DOHH2 (cell line): ENCODE data around the gene JARID2.

Experiments
- H3F3A ChIP-seq: fragments of 200-600 bp; sonication (generic), shearing (Covaris generic); 2 replicates; pipeline ENCODE4 v1.6.0; 2016; ENCODE audit warnings: antibody characterized with exemption, mild to moderate bottlenecking; ENCODE audit not compliant: control insufficient read depth, insufficient read depth
- H3K27ac ChIP-seq: fragments of 200-600 bp; sonication (generic); 2 replicates; pipeline ENCODE4 v1.5.1; 2014; ENCODE audit warnings: low read depth, mild to moderate bottlenecking, low read length, moderate library complexity
- H3K27me3 ChIP-seq: fragments of 200-600 bp; sonication (generic); 2 replicates; pipeline ENCODE4 v1.6.1; 2014; ENCODE audit warnings: mild to moderate bottlenecking, low read length, mixed read lengths; ENCODE audit not compliant: control insufficient read depth
- H3K36me3 ChIP-seq: fragments of 200-600 bp; sonication (generic); 2 replicates; pipeline ENCODE4 v1.6.1; 2014; ENCODE audit warnings: mild to moderate bottlenecking, low read length, moderate library complexity, mixed read lengths; ENCODE audit not compliant: control insufficient read depth
- H3K4me1 ChIP-seq: fragments of 200-600 bp; sonication (generic); 2 replicates; pipeline ENCODE4 v1.6.1; 2014; ENCODE audit warnings: mild to moderate bottlenecking, low read length, mixed read lengths; ENCODE audit not compliant: control insufficient read depth
- H3K4me2 ChIP-seq: fragments of 200-600 bp; sonication (generic); 2 replicates; pipeline ENCODE4 v1.6.0; 2014; ENCODE audit warnings: mild to moderate bottlenecking, low read length, moderate library complexity
- H3K4me3 ChIP-seq: fragments of 200-600 bp; sonication (generic); 2 replicates; pipeline ENCODE4 v1.5.1; 2014; ENCODE audit warnings: mild to moderate bottlenecking, low read length, mixed read lengths
- H3K79me2 ChIP-seq: fragments of 200-600 bp; sonication (generic); 2 replicates; pipeline ENCODE4 v1.6.1; 2014; ENCODE audit warnings: mild to moderate bottlenecking, low read length, mixed read lengths; ENCODE audit not compliant: control insufficient read depth
- H3K9me2 ChIP-seq: fragments of 200-600 bp; sonication (generic); replicated peaks from 2 replicates; pipeline ENCODE4 v1.6.1; 2014; ENCODE audit warnings: mild to moderate bottlenecking, low read length, mixed read lengths; ENCODE audit not compliant: control insufficient read depth
- H3K9me3 ChIP-seq: fragments of 200-600 bp; sonication (generic); 2 replicates; pipeline ENCODE4 v1.6.1; 2014; ENCODE audit warnings: antibody characterized with exemption, low read length, mixed read lengths; ENCODE audit not compliant: control insufficient read depth, insufficient read depth
- H4K20me1 ChIP-seq: fragments of 200-600 bp; sonication (generic); 2 replicates; pipeline ENCODE4 v1.6.0; 2014; ENCODE audit warnings: low read depth, mild to moderate bottlenecking, antibody characterized with exemption, low read length, moderate library complexity; ENCODE audit not compliant: control insufficient read depth, insufficient read depth
- CTCF ChIP-seq: fragments of 200-600 bp; sonication (generic); IDR thresholded peaks from one replicate; pipeline ENCODE4 v1.5.1; 2014; ENCODE audit warnings: antibody characterized with exemption, mild to moderate bottlenecking, low read depth, low read length; ENCODE audit not compliant: poor library complexity, severe bottlenecking
- EZH2phosphoT487 ChIP-seq: fragments of 200-600 bp; sonication (generic); IDR thresholded peaks from 2 replicates; pipeline ENCODE4 v1.6.1; 2017; ENCODE audit warnings: borderline replicate concordance, mild to moderate bottlenecking, antibody characterized with exemption, low read length, moderate library complexity, mixed read lengths

Gene JARID2

GRCh38 chr6:15484821-15485220, 239.0 kb downstream of the JARID2 start:
- H3K4me1 ChIP-seq: no peaks in the 10 kb centered on the region
- H3F3A ChIP-seq: no peaks in the 10 kb centered on the region
- no peaks in the 10 kb centered on the region for H3K79me2 ChIP-seq
- no peaks in the 10 kb centered on the region for H3K27me3 ChIP-seq
- H4K20me1 ChIP-seq: no peaks in the 10 kb centered on the region; the same call in 1 of the 2 replicates
- no peak overlapping the region for H3K4me3 ChIP-seq
- no peaks in the 10 kb centered on the region for H3K9me3 ChIP-seq
- no peak overlapping the region for H3K27ac ChIP-seq
- no peaks in the 10 kb centered on the region for H3K36me3 ChIP-seq
- H3K9me2 ChIP-seq: no peaks in the 10 kb centered on the region
- TF ChIP-seq CTCF (no peak), EZH2phosphoT487 (no peak)
- H3K4me2 ChIP-seq: no peak overlapping the region

- Histone ChIP-seq H3K79me2 (no peaks in the 10 kb centered on the region), H3K9me2 (no peaks in the 10 kb centered on the region)
These were observed 240.1 kb downstream of the JARID2 start for GRCh38 chr6:15485936-15486335.

GRCh38 chr6:15487262-15487661, 241.4 kb downstream of the JARID2 start:
- Histone ChIP-seq H3F3A (no peaks in the 10 kb centered on the region), H3K4me3 (no peak overlapping the region), H3K4me2 (no peak overlapping the region), H4K20me1 (no peaks in the 10 kb centered on the region; the same call in 1 of the 2 replicates), H3K4me1 (no peaks in the 10 kb centered on the region), H3K27ac (no peak overlapping the region), H3K27me3 (no peaks in the 10 kb centered on the region), H3K79me2 (no peaks in the 10 kb centered on the region), H3K36me3 (no peaks in the 10 kb centered on the region), H3K9me2 (no peaks in the 10 kb centered on the region), H3K9me3 (no peaks in the 10 kb centered on the region)
- TF ChIP-seq EZH2phosphoT487 (no peak), CTCF (no peak)

More at GRCh38 chr6:15485936-15486335, 240.1 kb downstream of the JARID2 start:
- H3F3A ChIP-seq: no peaks in the 10 kb centered on the region
- H3K36me3 ChIP-seq: no peaks in the 10 kb centered on the region
- H3K4me1 ChIP-seq: no peaks in the 10 kb centered on the region
- TF ChIP-seq EZH2phosphoT487: no peak
- TF ChIP-seq CTCF: no peak
- no peaks in the 10 kb centered on the region for H3K9me3 ChIP-seq
- no peaks in the 10 kb centered on the region for H3K27me3 ChIP-seq
- H4K20me1 ChIP-seq: no peaks in the 10 kb centered on the region; the same call in 1 of the 2 replicates
- no peak overlapping the region for H3K27ac ChIP-seq
- H3K4me2 ChIP-seq: no peak overlapping the region
- no peak overlapping the region for H3K4me3 ChIP-seq
